A549 (cell line): ENCODE data around the gene DUS2. TPM values are rescaled to one million over a fixed set of nuclear protein-coding genes. Genes with fewer than 3 reads are reported as not detected.

ENCODE experiments used
- ATAC-seq, 2 experiments: fragments of 200-7000 bp in 1 of 2; fragments of >200 bp in 1 of 2; cut with Nextera tagmentation in 1 of 2; cut with Tn5 transposase in 1 of 2; 3 replicates each; pipeline versions ENCODE4 v1.8.0 to v1.9.1; 2018 to 2020; ENCODE audit warnings: mild to moderate bottlenecking in 1 of 2, moderate library complexity in 1 of 2
- CTCF ChIA-PET: fragments of 300-600 bp; sonication (Branson Sonifier 250); formaldehyde crosslinking; extraction: SDS; loops from one replicate; lab custom pipeline; 2021; ENCODE audit warnings: antibody characterized with exemption, inconsistent platforms; lab: Yijun Ruan, JAX
- POLR2A ChIA-PET: fragments of 350-600 bp; formaldehyde crosslinking; extraction: SDS; loops from one replicate; lab custom pipeline; 2021; ENCODE audit warnings: antibody characterized with exemption, inconsistent platforms; lab: Yijun Ruan, JAX
- DNase-seq, 2 experiments: peaks; one replicate each; pipeline versions ENCODE4 v3.0.0 to v3.0.0-alpha.2; 2011 to 2016; ENCODE audit warnings: low read depth in 1 of 2, low spot score in 1 of 2
- FAIRE-seq: peaks from 2 replicates; lab custom pipeline; 2011; peaks lifted over from hg19 to GRCh38; lab: Jason Lieb, UNC
- H3K27ac ChIP-seq, 2 experiments: fragments of >200 bp; sonication (Bioruptor Twin); formaldehyde crosslinking; 3 replicates each; pipeline ENCODE4 v1.5.1; 2016 to 2017
- H3K4me1 ChIP-seq: fragments of >200 bp; sonication (Bioruptor Twin); formaldehyde crosslinking; 3 replicates; pipeline ENCODE4 v1.6.1; 2016
- H3K4me2 ChIP-seq: fragments of >200 bp; sonication (Bioruptor Twin); formaldehyde crosslinking; 3 replicates; pipeline ENCODE4 v1.6.1; 2016
- H3K4me3 ChIP-seq: fragments of >200 bp; sonication (Bioruptor Twin); formaldehyde crosslinking; 3 replicates; pipeline ENCODE4 v1.5.1; 2016
- H3K9me3 ChIP-seq: fragments of >200 bp; sonication (Bioruptor Twin); formaldehyde crosslinking; 3 replicates; pipeline ENCODE4 v1.6.1; 2016
- ATOH8 ChIP-seq: fragments of 250-450 bp; sonication (Bioruptor Pico); IDR thresholded peaks from 2 replicates; pipeline ENCODE4 v1.5.0; 2020; ENCODE audit warnings: low read depth, mild to moderate bottlenecking, moderate library complexity
- CBX2 ChIP-seq: fragments of 200-600 bp; sonication (generic); IDR thresholded peaks from 2 replicates; pipeline ENCODE4 v1.6.1; 2016; ENCODE audit warnings: low read depth, mild to moderate bottlenecking, borderline replicate concordance
- CBX8 ChIP-seq: fragments of 200-600 bp; sonication (generic); IDR thresholded peaks from 2 replicates; pipeline ENCODE4 v1.6.1; 2016
- E2F6 ChIP-seq: IDR thresholded peaks from 2 replicates; pipeline ENCODE4 v1.6.1; 2012; ENCODE audit warnings: low read depth, borderline replicate concordance
- ELK1 ChIP-seq: fragments of 150-350 bp; IDR thresholded peaks from 2 replicates; pipeline ENCODE4 v1.6.1; 2014; ENCODE audit warnings: low read depth, mild to moderate bottlenecking, low read length
- ESRRA ChIP-seq: fragments of 150-350 bp; IDR thresholded peaks from 2 replicates; pipeline ENCODE4 v1.6.1; 2014; ENCODE audit warnings: mild to moderate bottlenecking, low read length, borderline replicate concordance
- FOSB ChIP-seq: fragments of 250-450 bp; sonication (Bioruptor Pico); IDR thresholded peaks from 2 replicates; pipeline ENCODE4 v1.5.0; 2020; ENCODE audit warnings: mild to moderate bottlenecking, moderate library complexity
- FOSL2 ChIP-seq, 2 experiments: fragments of 450-650 bp in 1 of 2; fragments of >200 bp in 1 of 2; sonication (Bioruptor Twin) in 1 of 2; formaldehyde crosslinking; IDR thresholded peaks; 2 replicates each; pipeline versions ENCODE4 v1.5.0 to v1.6.1; 2016 to 2020; ENCODE audit warnings: mild to moderate bottlenecking in 1 of 2, moderate library complexity in 1 of 2
- FOXS1 ChIP-seq: fragments of 250-450 bp; sonication (Bioruptor Pico); IDR thresholded peaks from 2 replicates; pipeline ENCODE4 v1.5.0; 2020; ENCODE audit warnings: mild to moderate bottlenecking, moderate library complexity
- GATA3 ChIP-seq: IDR thresholded peaks from 2 replicates; pipeline ENCODE4 v1.6.1; 2012; ENCODE audit warnings: borderline replicate concordance
- HOXA7 ChIP-seq: fragments of 250-450 bp; sonication (Bioruptor Pico); IDR thresholded peaks from 2 replicates; pipeline ENCODE4 v1.5.0; 2020; ENCODE audit warnings: mild to moderate bottlenecking, moderate library complexity
- JUN ChIP-seq, 2 experiments: fragments of >200 bp; sonication (Bioruptor Twin); formaldehyde crosslinking; IDR thresholded peaks; 2 replicates in 1 of 2; 3 replicates in 1 of 2; pipeline ENCODE4 v1.6.1; 2016 to 2017
- KDM1A ChIP-seq: fragments of 200-600 bp; sonication (generic); IDR thresholded peaks from 2 replicates; pipeline ENCODE4 v1.6.1; 2016; ENCODE audit warnings: low read depth, mild to moderate bottlenecking
- MAZ ChIP-seq: fragments of 150-350 bp; IDR thresholded peaks from 2 replicates; pipeline ENCODE4 v1.6.1; 2014; ENCODE audit warnings: antibody characterized with exemption, low read depth, low read length, borderline replicate concordance
- NR3C1 ChIP-seq: fragments of >200 bp; sonication (Bioruptor Twin); formaldehyde crosslinking; IDR thresholded peaks from 3 replicates; pipeline ENCODE4 v1.6.1; 2017
- PHF8 ChIP-seq: fragments of 200-600 bp; sonication (generic); IDR thresholded peaks from 2 replicates; pipeline ENCODE4 v1.6.1; 2016; ENCODE audit warnings: low read depth, mild to moderate bottlenecking, antibody characterized with exemption, moderate library complexity, borderline replicate concordance
- POLR2A ChIP-seq: IDR thresholded peaks from 2 replicates; pipeline ENCODE4 v1.6.1; 2012; ENCODE audit warnings: mild to moderate bottlenecking, low read length
- POLR2AphosphoS2 ChIP-seq: conservative IDR thresholded peaks from 2 replicates; pipeline ENCODE4 v1.6.1; 2012; ENCODE audit warnings: low read length, improper control_type of control experiment, inconsistent platforms
- RARB ChIP-seq: fragments of 250-450 bp; sonication (Bioruptor Pico); IDR thresholded peaks from 2 replicates; pipeline ENCODE4 v1.8.0; 2021; ENCODE audit warnings: mild to moderate bottlenecking, moderate library complexity
- REST ChIP-seq: fragments of 200-600 bp; sonication (generic); IDR thresholded peaks from 2 replicates; pipeline ENCODE4 v1.6.1; 2016; ENCODE audit warnings: antibody characterized with exemption, mild to moderate bottlenecking, moderate library complexity
- RFX5 ChIP-seq: fragments of 450-650 bp; IDR thresholded peaks from 2 replicates; pipeline ENCODE4 v1.7.1; 2014; ENCODE audit warnings: antibody characterized with exemption, mild to moderate bottlenecking, moderate library complexity
- RNF2 ChIP-seq: fragments of 200-600 bp; sonication (generic); IDR thresholded peaks from 2 replicates; pipeline ENCODE4 v1.6.1; 2016; ENCODE audit warnings: low read depth, mild to moderate bottlenecking, antibody characterized with exemption, moderate library complexity, borderline replicate concordance
- SREBF2 ChIP-seq: fragments of 450-650 bp; IDR thresholded peaks from 2 replicates; pipeline ENCODE4 v1.6.1; 2014; ENCODE audit warnings: mild to moderate bottlenecking, moderate library complexity
- TFCP2L1 ChIP-seq: fragments of 250-450 bp; sonication (Bioruptor Pico); IDR thresholded peaks from 2 replicates; pipeline ENCODE4 v1.5.0; 2021; ENCODE audit warnings: mild to moderate bottlenecking
- ZNF302 ChIP-seq: fragments of 250-450 bp; sonication (Bioruptor Pico); IDR thresholded peaks from 2 replicates; pipeline ENCODE4 v1.9.0; 2021; ENCODE audit warnings: inconsistent platforms, mild to moderate bottlenecking, moderate library complexity
- ZSCAN20 ChIP-seq: fragments of 250-450 bp; sonication (Bioruptor Pico); IDR thresholded peaks from 2 replicates; pipeline ENCODE4 v1.8.0; 2022; ENCODE audit warnings: mild to moderate bottlenecking, moderate library complexity
- WGBS: methylation state at CpG from one replicate; pipeline ENCODE4 v1.1.6; 2017; ENCODE audit errors: missing lambda C conversion rate; 5-methylcytosine and 5-hydroxymethylcytosine counted together
- polyA plus RNA-seq, 4 experiments: library from polyadenylated mRNA; depleted of rRNA in 3 of 4; stranded (reverse); fragments of >200 nt; fragmentation: RNase III in 1 of 4; extraction: RNeasy Plus Mini Kit Qiagen cat#74134 plus additional on column Dnase treatment in 1 of 4; gene quantifications; 2 replicates in 3 of 4; 3 replicates in 1 of 4; pipeline ENCODE4 v1.2.3, GENCODE V29; 2011 to 2017

The DUS2 gene
- polyA plus RNA-seq, 2 of the 4 experiments (the other 2 are of a cell fraction) = 20.8 to 21.5 TPM

- CTCF ChIA-PET = interaction anchor here (0.6 to 2.9 kb wide), 15 partner anchors 9 to 425 kb away, joined by 3 to 27 read pairs (median 4); partner anchors contain the start of gene LCAT
- FAIRE-seq (no peak), ATAC-seq (no peak)
- 86% methylated on average over 6 of the region's 6 CpGs for WGBS
- TF ChIP-seq ZNF302 (no peak), SREBF2 (no peak), ESRRA (no peak), PHF8 (no peak), CBX2 (no peak), RARB (CRISPR knock-in tag) (no peak), HOXA7 (CRISPR knock-in tag) (no peak), ELK1 (no peak), RFX5 (no peak), TFCP2L1 (CRISPR knock-in tag) (no peak), JUN (IDR thresholded peaks at IDR 0.05) (no peak), CBX8 (no peak), FOXS1 (CRISPR knock-in tag) (no peak), POLR2A (no peak), POLR2AphosphoS2 (no peak), FOSL2 (IDR thresholded peaks at IDR 0.05) (no peak), FOSL2 (CRISPR knock-in tag; IDR thresholded peaks at IDR 0.05) (no peak), REST (no peak), KDM1A (no peak), ATOH8 (CRISPR knock-in tag) (no peak), GATA3 (no peak)
- TF ChIP-seq, all 56 proteins: peak for 0
- Histone ChIP-seq H3K27ac (no peak overlapping the region), H3K4me1 (no peaks in the 10 kb centered on the region), H3K4me2 (no peak overlapping the region), H3K9me3 (no peaks in the 10 kb centered on the region), H3K4me3 (no peak overlapping the region)
- DNase-seq = no peak
- POLR2A ChIA-PET = no interaction called here
These were observed 42.7 kb downstream of the DUS2 start for GRCh38 chr16:68065716-68066305.

GRCh38 chr16:68066763-68067162 is 43.7 kb downstream of the DUS2 start:
- FAIRE-seq = no peak
- peaks cover 2% of the 10 kb centered on the region; the same call in 2 of the 3 replicates for H3K4me1 ChIP-seq
- no peak overlapping the region for H3K27ac ChIP-seq
- no peak overlapping the region for H3K4me3 ChIP-seq
- ChIA-PET POLR2A (no interaction called here), CTCF (interaction anchor here (1.4 to 1.9 kb wide), 2 partner anchors 26 to 73 kb away, joined by 4 to 6 read pairs; no protein-coding TSS in a partner anchor)
- TF ChIP-seq E2F6 = no peak
- TF ChIP-seq ZSCAN20 (CRISPR knock-in tag) = no peak
- TF ChIP-seq POLR2AphosphoS2 = no peak
- no peak for TF ChIP-seq RARB (CRISPR knock-in tag)
- no peak for TF ChIP-seq MAZ
- TF ChIP-seq RNF2 = no peak
- TF ChIP-seq NR3C1 = no peak
- no peak for TF ChIP-seq FOSB
- no peak for DNase-seq
- WGBS = 89% methylated on average over 1 of the region's 1 CpG
- no peak overlapping the region for H3K4me2 ChIP-seq
- no peak for ATAC-seq
- no peaks in the 10 kb centered on the region for H3K9me3 ChIP-seq
